GM10847 (cell line): Measurements from ENCODE around the gene MPHOSPH10.
A peak's percentile ranks its signal among the peaks of the same experiment; 100 is the strongest.

Experiments
- POLR2A ChIP-seq: IDR thresholded peaks from 2 replicates; pipeline ENCODE4 v1.6.1; 2011; ENCODE audit not compliant: insufficient read length; ENCODE audit errors: extremely low read depth

MPHOSPH10 gene

GRCh38 chr2:71130152-71130904, at the start of gene MPHOSPH10, which contains the start of gene MCEE:
Gene MPHOSPH10, plus strand, starts transcription at chr2:71130634. Its CDS starts 32 bp downstream, at chr2:71130666.
Gene MCEE, minus strand, starts transcription at chr2:71130229. Its CDS starts 10 bp downstream, at chr2:71130219.
- TF ChIP-seq POLR2A = peak; percentile 88

- TF ChIP-seq POLR2A = no peak
Measured at GRCh38 chr2:71082402-71083252, 47.8 kb upstream of the MPHOSPH10 start.

- TF ChIP-seq POLR2A = no peak
Measured at GRCh38 chr2:71100195-71100964, 30.1 kb upstream of the MPHOSPH10 start.

- no peak for TF ChIP-seq POLR2A
Measured at GRCh38 chr2:71101656-71102055, 28.8 kb upstream of the MPHOSPH10 start.

- no peak for TF ChIP-seq POLR2A
Measured at GRCh38 chr2:71102981-71103681, 27.3 kb upstream of the MPHOSPH10 start.

GRCh38 chr2:71103809-71104208, 26.6 kb upstream of the MPHOSPH10 start:
- no peak for TF ChIP-seq POLR2A

- no peak for TF ChIP-seq POLR2A
Measured at GRCh38 chr2:71108091-71108490, 22.3 kb upstream of the MPHOSPH10 start.

- TF ChIP-seq POLR2A = no peak
Measured at GRCh38 chr2:71113843-71114242, 16.6 kb upstream of the MPHOSPH10 start.

- no peak for TF ChIP-seq POLR2A
Measured at GRCh38 chr2:71117063-71117462, 13.4 kb upstream of the MPHOSPH10 start.

GRCh38 chr2:71120195-71120594, 10.2 kb upstream of the MPHOSPH10 start:
- TF ChIP-seq POLR2A = no peak

GRCh38 chr2:71121479-71121878, 9.0 kb upstream of the MPHOSPH10 start:
- no peak for TF ChIP-seq POLR2A

GRCh38 chr2:71122387-71123298, 7.8 kb upstream of the MPHOSPH10 start:
- no peak for TF ChIP-seq POLR2A

GRCh38 chr2:71125506-71126294, 4.7 kb upstream of the MPHOSPH10 start:
- TF ChIP-seq POLR2A = no peak
